ENCODE data around the gene PREX1.

PREX1 gene

DNA sequence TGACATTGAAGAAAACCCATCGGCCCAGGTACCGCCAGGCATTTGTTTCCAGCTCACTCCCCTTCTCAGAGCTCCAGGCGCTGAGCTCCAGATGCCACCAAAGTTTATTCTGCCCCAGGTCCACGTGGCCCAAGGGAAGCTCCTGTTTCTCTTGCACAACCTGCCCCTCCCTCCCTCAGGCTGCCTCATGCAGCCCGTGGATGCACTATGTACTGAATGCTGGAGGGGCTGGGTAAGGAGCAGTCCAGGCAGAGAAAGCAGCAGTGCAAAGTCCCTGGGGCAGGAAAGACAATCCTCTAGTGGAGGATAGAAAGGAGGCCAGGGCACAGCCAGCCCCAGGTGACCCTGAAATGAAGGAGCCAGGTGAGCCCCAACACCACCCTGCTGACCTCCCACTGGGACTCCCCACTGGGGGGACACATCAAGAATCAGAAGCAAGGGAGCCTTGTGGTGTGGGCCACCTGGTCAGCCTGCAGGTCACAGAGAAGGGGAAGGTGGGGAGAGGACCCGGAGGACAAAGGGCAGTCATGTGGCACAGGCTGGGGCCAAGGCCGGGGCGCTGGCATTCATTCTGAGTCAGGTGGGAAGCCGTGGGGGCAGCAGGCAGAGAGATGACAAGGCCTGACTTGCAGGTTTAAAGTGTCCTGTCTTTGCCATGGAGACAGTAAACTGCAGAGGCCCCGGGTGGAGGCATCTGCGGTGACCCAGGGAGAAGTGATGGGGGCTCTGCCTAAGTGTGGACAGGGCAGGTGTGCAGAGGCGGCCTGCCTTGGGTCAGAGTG is 230.1 kb downstream of the PREX1 start:
- TF ChIP-seq, protein P1, sequence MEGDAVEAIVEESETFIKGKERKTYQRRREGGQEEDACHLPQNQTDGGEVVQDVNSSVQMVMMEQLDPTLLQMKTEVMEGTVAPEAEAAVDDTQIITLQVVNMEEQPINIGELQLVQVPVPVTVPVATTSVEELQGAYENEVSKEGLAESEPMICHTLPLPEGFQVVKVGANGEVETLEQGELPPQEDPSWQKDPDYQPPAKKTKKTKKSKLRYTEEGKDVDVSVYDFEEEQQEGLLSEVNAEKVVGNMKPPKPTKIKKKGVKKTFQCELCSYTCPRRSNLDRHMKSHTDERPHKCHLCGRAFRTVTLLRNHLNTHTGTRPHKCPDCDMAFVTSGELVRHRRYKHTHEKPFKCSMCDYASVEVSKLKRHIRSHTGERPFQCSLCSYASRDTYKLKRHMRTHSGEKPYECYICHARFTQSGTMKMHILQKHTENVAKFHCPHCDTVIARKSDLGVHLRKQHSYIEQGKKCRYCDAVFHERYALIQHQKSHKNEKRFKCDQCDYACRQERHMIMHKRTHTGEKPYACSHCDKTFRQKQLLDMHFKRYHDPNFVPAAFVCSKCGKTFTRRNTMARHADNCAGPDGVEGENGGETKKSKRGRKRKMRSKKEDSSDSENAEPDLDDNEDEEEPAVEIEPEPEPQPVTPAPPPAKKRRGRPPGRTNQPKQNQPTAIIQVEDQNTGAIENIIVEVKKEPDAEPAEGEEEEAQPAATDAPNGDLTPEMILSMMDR (IDR thresholded peaks at IDR 0.05; ENCODE audit: unreplicated experiment in 3 of 3), result no peak
- H3K36me3 Mint-ChIP-seq (ENCODE audit: low read depth), result no peaks in the 10 kb centered on the region
- peak overlapping the region in 1 of 3 experiments; percentile 20 for H3K27ac Mint-ChIP-seq
- H3K27me3 Mint-ChIP-seq (ENCODE audit: low read depth), result peaks cover 16% of the 10 kb centered on the region
- peaks cover 55% of the 10 kb centered on the region for H3K4me1 Mint-ChIP-seq
- no peak overlapping the region for H3K4me3 Mint-ChIP-seq
- H3K9me3 Mint-ChIP-seq, result peaks cover 5% of the 10 kb centered on the region

DNA sequence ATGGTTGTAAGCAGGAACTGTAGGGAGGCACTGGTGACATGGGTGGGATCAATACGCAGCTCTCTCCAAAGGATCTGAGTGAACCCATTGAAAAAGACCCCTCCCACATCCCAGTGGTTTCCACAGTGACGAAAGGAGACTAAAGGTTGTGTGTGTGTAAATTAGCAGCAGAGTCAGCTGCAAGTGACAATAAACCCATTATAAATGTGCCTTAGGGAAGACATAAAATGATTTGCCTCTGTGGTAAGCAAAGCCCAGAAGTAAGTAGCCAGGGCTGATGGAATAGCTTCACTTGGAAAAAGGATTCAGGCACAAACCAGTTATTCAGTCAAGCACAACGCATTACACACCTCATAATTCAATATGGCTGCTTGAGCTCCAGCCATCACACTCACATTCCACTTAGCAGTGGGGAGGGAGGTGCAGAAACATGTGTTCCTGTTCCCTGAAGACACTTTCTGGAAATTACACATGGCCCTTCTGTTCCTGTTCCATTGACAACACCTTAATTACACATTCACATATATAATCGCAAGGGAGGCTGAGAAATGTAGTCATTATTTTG is 231.4 kb downstream of the PREX1 start:
- peaks cover 42% of the 10 kb centered on the region for H3K4me1 Mint-ChIP-seq
- peak overlapping the region in 1 of 3 experiments; percentile 27 for H3K4me3 Mint-ChIP-seq
- H3K27me3 Mint-ChIP-seq (ENCODE audit: low read depth), result peaks cover 8% of the 10 kb centered on the region
- no peaks in the 10 kb centered on the region for H3K9me3 Mint-ChIP-seq
- TF ChIP-seq, protein P1 (IDR thresholded peaks at IDR 0.05; ENCODE audit: unreplicated experiment in 3 of 3), result no peak
- no peaks in the 10 kb centered on the region for H3K36me3 Mint-ChIP-seq (ENCODE audit: low read depth)
- H3K27ac Mint-ChIP-seq, result peak overlapping the region; percentile 35 to 82 (median 63)

DNA sequence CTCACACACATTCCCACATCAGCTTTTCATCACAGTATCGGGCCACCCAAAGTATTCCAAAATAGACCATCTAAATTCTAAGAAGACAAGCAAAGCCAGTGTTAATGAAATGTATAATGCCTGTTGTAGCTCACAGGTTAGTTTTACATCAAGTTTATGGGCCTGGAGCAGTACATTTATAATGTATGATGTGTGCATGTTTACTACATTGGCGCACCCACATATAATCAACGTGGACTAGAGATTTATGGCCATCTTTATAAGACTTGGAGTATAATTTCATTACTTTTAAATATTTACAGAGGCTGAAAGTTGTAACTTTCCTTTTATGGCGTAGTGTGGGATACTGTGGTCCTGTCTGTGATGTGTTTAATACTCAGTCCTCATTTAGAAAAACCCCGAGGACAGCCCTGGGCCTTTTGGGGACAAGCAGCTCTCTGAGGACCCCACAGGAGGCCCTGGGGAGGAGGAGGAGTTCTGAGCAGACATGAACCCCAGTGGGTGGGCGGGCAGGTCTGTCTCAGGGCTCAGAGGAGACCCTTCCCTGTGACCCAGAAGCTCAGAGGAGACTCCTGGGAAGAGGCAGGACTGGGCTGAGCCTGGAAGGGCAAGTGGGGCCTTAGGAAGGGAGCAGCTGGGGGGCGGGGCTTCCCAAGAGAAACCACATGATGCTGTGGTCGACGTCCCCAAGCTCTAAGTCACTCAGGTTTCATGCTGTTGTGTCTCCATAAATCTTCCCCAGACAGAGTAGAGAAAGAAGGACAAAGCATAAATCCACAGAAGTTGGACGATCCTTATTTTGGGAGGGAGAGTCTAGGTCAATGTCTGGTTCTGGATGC is 232.1 kb downstream of the PREX1 start:
- peaks cover 8% of the 10 kb centered on the region for H3K27me3 Mint-ChIP-seq (ENCODE audit: low read depth)
- no peaks in the 10 kb centered on the region for H3K36me3 Mint-ChIP-seq (ENCODE audit: low read depth)
- peaks cover 36% of the 10 kb centered on the region for H3K4me1 Mint-ChIP-seq
- TF ChIP-seq, protein P1 (IDR thresholded peaks at IDR 0.05; ENCODE audit: unreplicated experiment in 3 of 3), result no peak
- peak overlapping the region; percentile 35 to 82 (median 63) for H3K27ac Mint-ChIP-seq
- H3K4me3 Mint-ChIP-seq, result peak overlapping the region in 1 of 3 experiments; percentile 27
- H3K9me3 Mint-ChIP-seq, result no peaks in the 10 kb centered on the region

DNA sequence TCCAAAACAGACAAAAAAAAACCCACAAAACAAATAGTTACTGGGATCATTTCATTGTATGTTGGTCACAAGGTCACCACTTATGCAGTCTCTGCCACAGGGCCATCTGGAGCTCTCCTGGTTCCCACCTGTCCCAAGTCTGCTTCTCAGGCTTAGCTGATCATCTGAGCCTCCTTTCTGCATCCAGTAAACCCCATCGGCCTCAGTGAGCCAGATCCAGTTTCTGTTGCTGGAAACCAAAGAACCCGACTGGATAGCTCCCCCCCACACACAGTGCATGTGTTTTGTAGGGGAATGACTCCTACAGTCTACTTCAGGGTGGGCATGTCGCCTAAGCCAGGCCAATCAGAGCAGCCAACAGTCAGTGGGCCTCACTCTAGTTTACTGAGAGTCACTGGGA is 233.3 kb downstream of the PREX1 start:
- no peak overlapping the region for H3K27ac Mint-ChIP-seq
- no peaks in the 10 kb centered on the region for H3K9me3 Mint-ChIP-seq
- no peaks in the 10 kb centered on the region for H3K36me3 Mint-ChIP-seq (ENCODE audit: low read depth)
- peaks cover 8% of the 10 kb centered on the region for H3K27me3 Mint-ChIP-seq (ENCODE audit: low read depth)
- TF ChIP-seq, protein P1 (IDR thresholded peaks at IDR 0.05; ENCODE audit: unreplicated experiment in 3 of 3), result no peak
- peaks cover 28% of the 10 kb centered on the region for H3K4me1 Mint-ChIP-seq
- H3K4me3 Mint-ChIP-seq, result no peak overlapping the region

DNA sequence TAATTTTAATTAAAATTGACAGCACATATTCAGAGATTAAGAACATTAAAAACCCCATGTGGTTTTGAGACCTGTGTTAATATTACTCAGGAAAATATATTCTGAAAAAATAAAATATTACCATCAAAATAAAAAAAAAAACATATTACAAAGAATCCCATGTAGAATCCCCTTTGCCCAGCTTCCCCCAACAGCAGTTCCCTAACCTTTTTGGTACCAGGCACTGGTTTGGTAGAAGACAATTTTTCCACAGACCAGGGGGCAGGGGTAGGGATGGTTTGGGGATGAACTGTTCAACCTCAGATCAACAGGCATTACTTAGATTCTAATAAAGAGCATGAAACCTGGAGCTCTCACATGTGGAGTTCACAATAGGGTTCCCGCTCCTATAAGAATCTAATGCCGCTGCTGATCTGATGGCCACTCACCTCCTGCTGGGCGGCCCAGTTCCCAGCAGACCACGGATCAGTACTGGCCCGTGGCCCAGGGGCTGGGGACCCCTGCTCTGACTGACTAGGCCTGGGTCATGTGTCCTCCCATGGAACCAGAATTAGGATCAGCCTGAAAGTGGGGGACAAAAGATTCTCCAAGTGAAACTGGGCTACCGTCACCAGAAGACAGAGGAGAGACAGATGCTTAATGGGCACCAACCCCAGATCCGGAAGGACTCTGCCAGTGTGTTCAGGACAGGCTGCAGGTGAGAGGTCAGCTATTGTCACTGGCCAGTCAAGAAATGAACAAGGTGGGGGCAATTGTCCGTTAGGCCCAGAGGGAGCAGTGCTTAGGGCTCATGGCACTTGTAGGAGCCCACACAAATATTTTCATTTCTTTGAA is 235.5 kb downstream of the PREX1 start:
- Mint-ChIP-seq H3K27me3 (ENCODE audit: low read depth) (peaks cover 5% of the 10 kb centered on the region), H3K36me3 (ENCODE audit: low read depth) (no peaks in the 10 kb centered on the region), H3K4me3 (no peak overlapping the region), H3K9me3 (peaks cover 6% of the 10 kb centered on the region), H3K4me1 (peaks cover 24% of the 10 kb centered on the region), H3K27ac (no peak overlapping the region)
- TF ChIP-seq, protein P1 (IDR thresholded peaks at IDR 0.05; ENCODE audit: unreplicated experiment in 3 of 3), result no peak
